ENCODE results near the gene BPIFB6. TPM values are rescaled to one million over a fixed set of nuclear protein-coding genes. Genes with fewer than 3 reads are reported as not detected.

BPIFB6 gene
- total RNA-seq, 1 experiment from 2014 or later = not detected

- intact Hi-C loops (cut with micrococcal nuclease; ENCODE audit: unreplicated experiment) = no loop called here
- ATAC-seq (no peak), DNase-seq (ENCODE audit: low read depth, low spot score) (no peak)
- Histone ChIP-seq H3K4me1 (ENCODE audit: control insufficient read depth, insufficient read depth, low read length) (no peaks in the 10 kb centered on the region), H3K4me3 (ENCODE audit: low read depth in 2 of 2, low read length in 2 of 2) (no peak within 1 kb of the TSS), H3K27ac (ENCODE audit: low read length) (no peak within 1 kb of the TSS), H3K27me3 (ENCODE audit: control insufficient read depth, insufficient read depth, low read length) (no peaks in the 10 kb centered on the region; the same call in none of the 2 replicates), H3K36me3 (ENCODE audit: control insufficient read depth, insufficient read depth, low read length) (no peaks in the 10 kb centered on the region), H3K9me3 (ENCODE audit: control insufficient read depth, insufficient read depth, low read depth, low read length) (no peaks in the 10 kb centered on the region)
- in situ Hi-C loops (cut with HindIII; ENCODE audit: low pct_unique_long_range_greater_than_20kb, low sequenced_read_pairs) = no loop called here
- TF ChIP-seq REST (IDR thresholded peaks at IDR 0.05; ENCODE audit: insufficient read depth in 1 of 2, low read depth in 2 of 2, low read length in 1 of 2) (no peak), POLR2AphosphoS5 (IDR thresholded peaks at IDR 0.05; ENCODE audit: low read depth, low read length) (no peak), SIN3A (IDR thresholded peaks at IDR 0.05; ENCODE audit: borderline replicate concordance, insufficient read depth, low read depth, low read length) (no peak), CTCF (IDR thresholded peaks at IDR 0.05) (no peak), TCF7L2 (IDR thresholded peaks at IDR 0.05; ENCODE audit: low read depth, low read length) (no peak)
- no TSS peak for BruUV-seq (replicated peaks)
- ChIA-PET POLR2A (no interaction called here), CTCF (no interaction called here)
Measured at GRCh38 chr20:33079259-33079658, 47.8 kb downstream of the BPIFB6 start, which contains the start of gene BPIFB4. TSS of gene BPIFB4 (plus strand) at chr20:33079643. CDS start at chr20:33081527, 1,884 bp downstream.

GRCh38 chr20:33081411-33082154 is 50.1 kb downstream of the BPIFB6 start:
- DNase-seq (ENCODE audit: low read depth, low spot score) (no peak), ATAC-seq (no peak)
- intact Hi-C loops (cut with micrococcal nuclease; ENCODE audit: unreplicated experiment) (no loop called here), in situ Hi-C loops (cut with HindIII; ENCODE audit: low pct_unique_long_range_greater_than_20kb, low sequenced_read_pairs) (no loop called here)
- CTCF ChIA-PET = no interaction called here
- Histone ChIP-seq H3K4me1 (ENCODE audit: control insufficient read depth, insufficient read depth, low read length) (no peaks in the 10 kb centered on the region), H3K27ac (ENCODE audit: low read length) (no peak overlapping the region), H3K9me3 (ENCODE audit: control insufficient read depth, insufficient read depth, low read depth, low read length) (no peaks in the 10 kb centered on the region), H3K27me3 (ENCODE audit: control insufficient read depth, insufficient read depth, low read length) (no peaks in the 10 kb centered on the region; the same call in 1 of the 2 replicates), H3K36me3 (ENCODE audit: control insufficient read depth, insufficient read depth, low read length) (no peaks in the 10 kb centered on the region), H3K4me3 (ENCODE audit: low read depth in 2 of 2, low read length in 2 of 2) (no peak overlapping the region)
- BruUV-seq (replicated peaks) = no TSS peak
- TF ChIP-seq TCF7L2 (IDR thresholded peaks at IDR 0.05; ENCODE audit: low read depth, low read length) (no peak), POLR2AphosphoS5 (IDR thresholded peaks at IDR 0.05; ENCODE audit: low read depth, low read length) (no peak)
- POLR2A ChIA-PET = interaction anchor here (0.6 kb wide), 1 partner anchor 1010 kb away, joined by 4 read pairs; no protein-coding TSS in a partner anchor

GRCh38 chr20:33082546-33082945 is 51.1 kb downstream of the BPIFB6 start:
- in situ Hi-C loops (cut with HindIII; ENCODE audit: low pct_unique_long_range_greater_than_20kb, low sequenced_read_pairs) (no loop called here), intact Hi-C loops (cut with micrococcal nuclease; ENCODE audit: unreplicated experiment) (no loop called here)
- H3K36me3 ChIP-seq (ENCODE audit: control insufficient read depth, insufficient read depth, low read length) = no peaks in the 10 kb centered on the region
- H3K4me3 ChIP-seq (ENCODE audit: low read depth in 2 of 2, low read length in 2 of 2) = no peak overlapping the region
- BruUV-seq (replicated peaks) = no TSS peak
- H3K4me1 ChIP-seq (ENCODE audit: control insufficient read depth, insufficient read depth, low read length) = no peaks in the 10 kb centered on the region
- no peaks in the 10 kb centered on the region for H3K9me3 ChIP-seq (ENCODE audit: control insufficient read depth, insufficient read depth, low read depth, low read length)
- CTCF ChIA-PET = no interaction called here
- H3K27me3 ChIP-seq (ENCODE audit: control insufficient read depth, insufficient read depth, low read length) = no peaks in the 10 kb centered on the region; the same call in 1 of the 2 replicates
- no peak overlapping the region for H3K27ac ChIP-seq (ENCODE audit: low read length)
- TF ChIP-seq REST (IDR thresholded peaks at IDR 0.05; ENCODE audit: insufficient read depth in 1 of 2, low read depth in 2 of 2, low read length in 1 of 2) (no peak), TCF7L2 (IDR thresholded peaks at IDR 0.05; ENCODE audit: low read depth, low read length) (no peak)
- DNase-seq (ENCODE audit: low read depth, low spot score) (no peak), ATAC-seq (no peak)
- POLR2A ChIA-PET = no interaction called here

Data from Panc1 (cell line).